HG03196 (cell line): Measurements from ENCODE around the gene DES.
"Not testable (repeated sequence)": the region's sequence is repeated elsewhere in the genome, so short reads cannot be mapped to it uniquely, and the experiment has no call there.

Experiments used
- ATAC-seq: cut with Tn5 transposase; IDR thresholded peaks from one replicate; pipeline ENCODE4 v1.9.1; 2021; ENCODE audit not compliant: unreplicated experiment

The DES gene

DNA sequence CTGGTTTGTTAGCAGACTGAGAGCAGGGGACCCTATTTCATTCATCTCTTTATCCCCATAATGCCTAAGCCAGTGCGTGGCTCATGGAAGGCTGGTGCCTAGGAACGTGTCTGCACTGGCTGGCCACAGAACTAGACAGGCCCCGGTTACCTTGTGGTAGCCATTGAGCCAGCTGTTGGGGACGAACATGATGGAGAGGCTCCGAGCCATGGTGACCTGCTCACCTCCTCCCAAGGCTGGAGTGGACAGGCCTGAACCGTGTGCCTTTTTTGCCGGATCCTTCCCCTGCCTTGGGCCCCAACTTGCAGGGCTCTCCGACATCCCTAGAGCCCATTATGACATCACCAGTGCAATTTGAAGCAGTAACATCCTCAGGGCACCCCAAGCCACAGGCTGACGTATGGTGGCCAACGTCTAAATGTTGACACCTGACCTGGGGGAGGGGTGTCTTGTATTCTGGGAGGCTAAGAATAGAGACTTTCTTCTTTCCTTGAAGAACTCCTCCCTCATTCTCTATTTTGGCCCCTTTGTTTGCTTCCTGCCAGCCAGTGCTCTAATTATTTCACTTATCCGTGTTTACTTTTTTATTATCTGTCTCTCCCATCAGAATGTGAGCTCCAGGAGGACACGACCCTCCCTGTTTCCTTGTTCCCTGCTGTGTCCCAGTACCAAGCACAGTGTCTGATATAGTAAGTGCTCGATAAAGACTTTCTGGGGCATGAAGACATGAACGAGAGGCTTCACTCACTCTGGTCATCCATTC is 18.3 kb upstream of the DES start:
- ATAC-seq = no peak

DNA sequence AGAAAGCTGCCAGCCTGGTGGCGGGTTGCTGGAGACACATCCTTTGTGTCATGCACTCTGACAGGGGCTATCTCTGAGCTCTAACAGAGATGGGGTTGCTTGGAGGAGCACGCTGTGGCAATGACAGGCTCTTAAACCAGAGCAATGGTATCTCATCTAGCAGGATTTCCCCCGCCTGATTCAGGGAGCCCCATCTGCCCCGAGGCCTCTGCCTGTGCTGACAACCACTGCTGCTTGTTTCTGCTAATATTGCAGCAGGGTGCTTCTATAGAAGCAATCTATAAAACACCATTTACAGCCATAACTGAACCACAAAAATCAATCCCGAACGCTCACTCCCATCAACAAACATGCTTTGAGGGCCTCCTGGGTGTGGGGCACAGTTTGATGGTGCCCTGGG is 17.6 kb upstream of the DES start:
- no peak for ATAC-seq

DNA sequence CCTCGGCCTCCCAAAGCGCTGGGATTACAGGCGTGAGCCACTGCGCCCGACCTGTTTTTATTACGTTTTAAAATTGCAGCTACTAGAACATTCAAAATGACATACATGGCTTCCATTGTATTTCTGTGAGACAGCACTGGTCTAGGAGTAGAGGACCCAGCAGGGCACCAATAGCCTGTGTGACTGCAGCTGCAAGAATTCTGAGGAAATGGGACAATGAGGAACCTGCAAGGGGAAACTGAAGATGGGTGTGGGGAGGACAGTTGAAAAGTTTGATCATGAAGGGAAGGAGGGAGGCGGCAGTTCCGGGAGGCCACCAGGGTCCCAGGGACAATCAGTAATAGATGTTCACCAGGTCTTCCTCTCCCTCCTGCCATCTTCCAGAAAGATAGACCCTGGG is 16.6 kb upstream of the DES start:
- ATAC-seq = no peak

DNA sequence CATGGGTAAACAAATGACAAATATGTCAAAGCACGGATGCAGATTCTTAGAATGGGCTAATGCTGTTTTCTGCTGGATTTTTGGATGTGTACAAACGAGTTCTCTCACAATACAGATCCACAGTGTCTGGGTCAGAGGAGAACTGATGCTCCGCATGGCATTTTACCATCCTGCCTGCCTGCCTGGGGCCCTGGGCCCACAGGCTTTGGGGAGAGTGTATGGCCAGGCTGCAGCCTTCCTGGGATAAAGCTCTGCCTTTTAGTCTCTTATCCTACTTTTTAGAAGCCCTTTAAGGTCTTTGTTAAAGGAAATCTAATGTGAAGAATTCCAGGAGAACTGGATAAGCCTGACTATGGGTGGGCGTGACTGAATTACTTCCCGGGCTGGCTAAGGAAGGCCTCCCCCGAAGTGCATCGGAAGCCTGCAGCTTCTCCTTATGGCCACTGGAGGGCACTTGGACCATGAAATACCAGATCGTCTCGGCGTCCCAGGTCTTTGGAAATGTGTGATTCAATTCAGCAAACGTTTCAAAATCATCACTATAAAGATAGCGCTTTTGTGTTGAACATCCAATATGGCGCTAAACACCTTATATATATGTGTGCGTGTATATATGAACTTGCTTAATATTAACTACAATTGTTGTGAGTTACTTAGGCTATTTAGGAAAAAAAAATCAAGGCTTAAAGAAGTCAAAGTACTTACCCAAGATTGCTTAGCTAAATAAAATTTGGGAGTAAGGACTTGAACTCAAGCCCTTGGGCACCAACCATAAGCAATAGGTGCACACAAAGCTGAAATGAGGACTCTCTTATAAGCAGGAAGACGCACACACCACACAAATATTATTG is 15.3 kb upstream of the DES start:
- ATAC-seq = no peak

DNA sequence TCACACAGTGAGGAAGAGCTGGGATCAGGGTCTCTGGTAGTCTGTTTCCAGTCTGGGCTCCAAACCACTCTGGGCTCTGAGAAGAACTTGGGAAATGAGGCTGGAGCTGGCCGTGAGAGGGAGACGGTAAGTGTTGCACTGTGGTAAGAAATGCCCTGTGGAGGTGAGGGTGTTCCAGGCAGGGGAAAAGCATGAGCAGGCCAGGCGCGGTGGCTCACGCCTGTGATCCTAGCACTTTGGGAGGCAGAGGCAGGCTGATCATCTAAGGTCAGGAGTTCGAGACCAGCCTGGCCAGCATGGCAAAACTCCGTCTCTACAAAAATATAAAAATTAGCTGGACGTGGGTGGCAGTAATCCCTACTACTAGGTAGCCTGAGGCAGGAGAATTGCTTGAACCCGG is 14.3 kb upstream of the DES start:
- ATAC-seq = no peak

DNA sequence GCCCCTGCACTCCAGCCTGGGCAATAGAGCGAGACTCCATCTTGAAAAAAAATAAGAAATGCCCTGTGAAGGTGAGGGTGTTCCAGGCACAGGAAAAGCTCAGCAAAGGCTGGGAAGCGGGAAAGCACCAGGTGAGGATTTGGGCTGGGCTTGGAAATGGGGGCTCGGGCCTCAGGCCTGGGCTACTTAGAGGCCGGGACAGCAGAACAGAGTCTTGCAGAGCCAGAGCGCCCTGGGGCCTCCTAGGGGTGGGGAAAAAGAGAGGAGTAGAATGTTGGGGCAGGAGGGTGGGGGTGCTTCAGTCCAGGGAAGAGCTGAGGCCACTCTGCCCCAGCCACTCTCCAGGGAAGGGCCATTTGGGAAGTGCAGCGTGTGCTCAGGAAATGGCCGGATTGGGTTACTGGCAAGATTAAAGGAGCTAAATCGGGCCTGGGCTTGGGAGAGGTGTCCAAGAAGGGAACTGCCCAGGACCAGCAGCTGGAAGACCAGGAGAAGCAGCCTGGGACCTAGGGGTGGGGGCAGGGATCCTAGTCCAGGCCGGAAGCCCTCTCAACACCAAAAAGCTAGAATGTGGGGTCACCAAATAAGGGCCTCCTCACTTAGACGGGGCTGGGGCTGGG is 13.8 kb upstream of the DES start:
- ATAC-seq = no peak

DNA sequence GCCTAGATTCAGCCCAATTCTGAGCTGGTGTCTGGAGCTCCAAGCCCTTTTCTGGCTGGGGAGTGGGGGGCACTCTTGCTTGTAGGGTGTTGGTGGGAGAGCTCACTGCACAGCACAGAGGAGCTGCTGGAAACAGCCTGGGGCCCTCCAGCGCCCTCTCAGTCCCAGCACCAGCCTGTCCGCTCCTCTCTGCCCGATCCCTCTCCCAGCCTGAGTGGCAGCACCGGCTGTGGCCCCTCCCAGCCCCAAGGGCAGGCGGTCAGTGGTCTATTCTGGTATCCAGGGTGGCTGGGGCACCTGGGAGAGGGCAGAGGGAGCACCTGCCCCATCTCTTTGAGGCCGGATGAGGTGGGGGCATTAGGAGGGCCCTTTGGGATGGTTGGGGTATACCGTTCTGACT is 13.2 kb upstream of the DES start:
- ATAC-seq = no peak

DNA sequence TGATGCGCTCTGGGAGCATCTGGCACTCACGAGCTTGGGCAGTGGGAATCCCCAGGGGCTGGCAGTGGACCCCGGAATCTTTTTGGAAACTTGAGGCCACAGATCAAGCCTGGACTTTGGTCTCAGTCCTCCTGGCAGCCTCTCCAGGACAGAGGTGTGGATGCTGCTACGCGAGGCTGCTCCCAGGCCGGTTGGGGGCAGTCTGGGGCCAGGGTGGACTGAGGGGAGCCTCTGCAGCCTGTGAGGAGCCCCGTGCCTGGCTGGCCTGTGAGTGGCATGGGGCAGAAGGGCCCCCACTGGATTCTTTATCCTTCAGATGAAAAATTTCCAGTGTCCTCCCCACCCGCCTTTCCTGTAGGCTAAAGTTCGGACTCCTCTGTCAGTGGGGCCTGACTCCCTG is 12.7 kb upstream of the DES start:
- no peak for ATAC-seq

DNA sequence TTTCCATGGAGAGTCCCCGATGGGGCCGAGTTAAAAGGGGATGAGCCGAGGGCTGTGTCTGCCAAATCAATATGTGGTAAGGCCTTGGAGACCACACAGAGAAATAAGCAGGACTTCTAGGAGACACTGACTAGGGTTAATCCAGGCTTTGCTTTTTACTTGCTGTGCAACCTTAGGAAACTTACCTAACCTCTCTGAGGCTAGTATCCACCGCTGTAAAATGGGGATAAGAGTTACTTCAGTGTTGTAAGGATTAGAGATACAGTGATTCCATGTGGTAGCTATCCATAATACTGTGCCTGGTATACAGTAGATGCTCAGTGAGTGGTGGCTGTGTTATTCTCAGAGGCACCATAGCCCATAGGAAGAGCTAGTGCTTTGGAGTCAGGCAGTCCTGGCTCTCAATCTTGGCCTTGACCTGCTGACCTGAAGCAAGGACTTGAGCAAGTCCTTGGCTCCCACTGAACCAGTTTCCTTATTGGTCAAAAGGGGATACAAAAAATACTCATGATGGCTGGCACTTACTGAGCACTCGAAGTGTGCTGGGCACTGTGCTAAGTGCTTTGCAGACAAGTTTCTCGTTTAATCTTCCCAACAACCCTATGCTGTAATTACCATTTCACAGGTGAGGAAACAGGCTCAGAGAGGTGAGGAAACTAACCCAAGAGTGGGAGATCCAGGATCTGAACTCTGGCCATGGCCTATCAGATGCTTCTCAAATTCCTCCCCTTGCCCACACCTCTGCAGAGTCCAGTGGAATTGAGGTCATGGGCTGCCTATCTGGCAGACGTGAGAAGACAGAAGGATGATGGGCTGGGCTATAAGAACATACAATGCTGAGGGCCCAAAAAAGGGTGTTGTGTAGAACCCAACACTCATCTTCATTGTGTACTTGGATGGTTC is 12.0 kb upstream of the DES start:
- ATAC-seq = no peak

DNA sequence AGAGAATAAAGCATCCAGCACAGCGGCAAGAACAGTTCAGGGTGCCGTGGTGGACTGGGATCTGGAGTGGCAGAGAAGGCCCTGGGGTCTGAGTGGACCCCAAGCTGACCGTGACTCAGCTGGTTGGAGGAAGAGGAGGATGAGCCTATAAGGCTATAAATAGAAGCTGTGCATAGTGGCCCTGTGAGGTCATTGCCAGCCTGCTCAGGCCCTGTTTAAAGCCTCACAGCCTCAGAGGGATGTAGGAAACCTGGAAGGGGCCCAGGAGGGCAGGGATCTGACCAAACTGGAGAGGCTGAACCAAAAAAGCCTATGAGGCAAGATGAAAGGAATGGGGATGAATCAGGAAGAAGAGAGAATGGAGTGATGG is 11.3 kb upstream of the DES start:
- ATAC-seq = no peak

DNA sequence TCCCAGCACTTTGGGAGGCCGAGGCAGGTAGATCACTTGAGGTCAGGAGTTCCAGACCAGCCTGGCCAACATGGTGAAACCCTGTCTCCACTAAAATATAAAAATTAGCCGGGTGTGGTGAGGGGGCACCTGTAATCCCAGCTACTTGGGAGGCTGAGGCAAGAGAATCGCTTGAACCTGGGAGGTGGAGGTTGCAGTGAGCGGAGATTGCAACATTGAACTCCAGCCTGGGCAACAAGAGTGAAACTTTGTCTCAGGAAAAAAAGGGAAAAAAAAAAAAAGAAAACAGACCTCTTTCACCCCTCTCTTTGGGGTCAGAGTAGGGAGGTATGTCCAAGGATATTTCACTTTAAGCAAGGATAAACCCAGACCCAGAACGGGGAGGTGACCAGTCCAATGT is 10.8 kb upstream of the DES start:
- not testable (repeated sequence) for ATAC-seq

DNA sequence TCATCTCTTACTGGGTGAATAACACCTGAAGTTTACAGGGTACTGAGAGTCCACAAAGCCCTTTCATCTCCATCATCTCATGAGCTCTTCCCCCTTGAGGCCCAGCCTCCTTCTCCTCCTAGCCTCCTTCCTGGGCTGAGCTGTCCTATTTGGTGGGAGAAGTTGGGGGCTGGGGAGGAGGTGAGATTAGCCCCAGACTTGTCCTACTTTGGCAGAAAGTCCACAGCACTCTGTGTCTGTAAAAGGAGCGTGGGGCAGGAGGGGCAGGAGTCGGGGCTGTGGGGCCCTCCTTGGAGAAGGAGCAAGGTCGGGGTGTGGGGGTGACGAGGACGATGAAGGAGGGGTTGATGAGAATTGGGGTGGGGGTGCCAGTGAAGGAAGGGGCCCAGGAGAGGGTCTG is 10.0 kb upstream of the DES start:
- no peak for ATAC-seq

DNA sequence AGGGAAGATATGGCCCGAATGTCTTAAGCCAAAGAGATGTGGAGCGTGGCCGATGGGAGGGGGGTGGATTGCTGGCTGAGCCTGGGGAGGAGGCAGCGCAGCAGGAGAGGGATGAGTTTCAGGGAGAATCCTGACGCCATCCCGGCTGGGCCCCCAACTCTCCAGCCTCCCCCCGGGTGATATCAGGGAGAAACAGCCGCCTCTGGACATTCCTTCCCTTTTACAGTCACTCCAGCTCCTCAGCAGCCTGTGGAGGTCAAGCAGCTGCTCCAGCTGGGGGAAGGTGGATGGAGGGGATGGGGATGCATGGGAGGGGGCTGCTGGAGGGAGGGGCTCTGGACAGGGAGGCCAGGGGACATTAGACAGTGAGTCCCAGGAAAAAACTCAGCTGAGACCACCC is 9.5 kb upstream of the DES start:
- ATAC-seq = no peak

DNA sequence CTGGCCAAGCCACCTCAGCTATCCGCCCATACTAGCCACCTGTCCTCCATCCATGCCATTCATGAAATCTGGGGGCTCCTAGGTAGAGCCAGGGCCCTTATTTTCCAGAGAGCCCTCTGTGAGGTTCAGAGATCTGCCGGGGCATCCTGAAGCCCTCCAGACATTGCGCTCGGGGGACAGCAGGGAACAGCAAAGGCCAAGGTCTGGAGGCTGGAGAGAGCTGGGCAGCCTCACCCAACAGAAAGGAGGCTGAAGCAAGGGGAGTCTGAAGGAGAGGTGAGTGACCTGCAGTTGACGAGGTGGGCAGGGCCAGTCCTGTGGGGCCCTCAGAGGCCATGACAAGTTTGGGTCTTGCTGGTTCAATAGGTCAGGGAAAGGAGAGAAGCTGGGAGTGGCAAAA is 8.6 kb upstream of the DES start:
- no peak for ATAC-seq

DNA sequence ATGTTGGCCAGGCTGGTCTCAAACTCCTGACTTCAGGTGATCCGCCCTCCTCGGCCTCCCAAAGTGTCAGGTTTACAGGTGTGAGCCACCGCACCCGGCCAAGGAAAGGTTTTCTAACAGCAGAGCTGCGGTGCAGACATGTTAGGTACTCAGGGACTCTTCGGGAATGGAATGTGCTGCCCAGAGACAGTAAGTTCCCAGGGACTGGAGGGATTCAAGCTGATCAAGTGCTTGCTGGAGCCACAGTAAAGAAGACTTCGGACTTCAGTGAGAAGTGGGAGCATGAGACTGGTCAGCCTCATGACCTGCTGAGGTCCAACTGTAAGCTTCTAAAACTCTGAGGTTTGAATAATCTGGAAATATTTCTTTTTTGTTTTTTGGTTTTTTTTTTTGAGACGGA is 7.8 kb upstream of the DES start:
- no peak for ATAC-seq

DNA sequence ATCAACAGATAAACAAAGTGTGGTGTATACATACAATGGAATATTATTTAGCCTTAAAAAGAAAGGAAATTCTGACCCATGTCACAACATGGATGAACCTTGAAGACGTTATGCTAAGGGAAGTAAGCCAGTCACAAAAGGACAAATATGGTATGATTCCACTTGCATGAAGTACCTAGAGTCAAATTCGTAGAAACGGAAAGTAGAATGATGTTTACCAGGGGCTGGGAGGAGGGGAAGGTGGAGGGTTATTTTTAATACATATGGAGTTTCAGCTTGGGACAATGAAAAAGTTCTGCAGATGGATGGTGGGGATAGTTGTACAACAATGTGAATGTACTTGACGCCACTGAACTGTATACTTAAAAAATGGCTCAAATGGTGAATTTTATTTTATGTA is 3.3 kb upstream of the DES start:
- no peak for ATAC-seq

DNA sequence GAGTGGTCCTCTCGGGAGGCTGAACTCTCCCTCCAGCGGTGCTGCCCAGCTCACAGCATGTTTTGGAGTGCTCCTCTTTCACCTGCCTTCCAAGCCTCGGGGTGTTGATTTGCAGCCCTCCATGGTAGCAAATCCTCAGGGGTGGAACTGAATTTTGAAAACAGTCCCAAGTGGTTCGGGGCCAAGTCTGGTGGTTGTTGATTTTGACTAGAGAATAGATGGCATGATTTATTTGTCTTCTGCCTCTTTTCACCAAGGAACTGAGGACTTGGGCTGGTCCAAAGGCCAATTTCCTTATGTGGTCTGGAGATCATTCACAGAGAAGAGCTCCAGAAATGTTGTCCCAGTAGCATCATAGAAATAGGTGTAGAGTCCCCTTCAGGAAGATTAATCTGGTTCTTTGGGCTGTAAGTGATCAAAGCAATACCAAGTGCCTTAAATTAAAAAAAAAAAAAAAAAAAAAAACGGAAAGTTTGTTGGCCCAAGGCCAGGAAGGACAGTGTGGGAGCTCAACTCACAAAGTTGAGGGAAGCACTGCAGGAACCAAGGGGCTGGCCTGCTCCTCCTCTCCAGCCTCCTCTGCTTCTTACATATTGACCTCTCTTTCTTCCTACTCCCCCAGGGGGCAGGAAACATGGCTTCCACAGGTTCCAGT is 2.5 kb upstream of the DES start:
- ATAC-seq = no peak

DNA sequence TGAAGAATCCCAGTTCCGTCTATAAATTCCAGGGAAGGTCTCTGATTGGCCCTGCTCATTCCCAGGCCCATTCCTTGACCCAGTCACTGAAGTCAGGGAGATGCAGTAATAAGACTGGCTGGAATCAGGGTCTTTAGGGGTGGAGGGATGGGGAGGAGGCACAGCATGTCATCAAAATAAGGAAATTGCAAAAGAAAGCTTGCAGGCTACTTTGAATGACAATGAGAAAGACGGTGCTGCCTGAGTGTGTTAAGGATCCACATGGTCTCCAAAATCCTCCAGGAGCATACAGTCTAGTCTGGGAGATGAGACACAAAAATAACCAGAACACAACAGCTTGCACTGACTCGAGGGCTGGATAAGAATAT is 2.0 kb upstream of the DES start:
- ATAC-seq = no peak

DNA sequence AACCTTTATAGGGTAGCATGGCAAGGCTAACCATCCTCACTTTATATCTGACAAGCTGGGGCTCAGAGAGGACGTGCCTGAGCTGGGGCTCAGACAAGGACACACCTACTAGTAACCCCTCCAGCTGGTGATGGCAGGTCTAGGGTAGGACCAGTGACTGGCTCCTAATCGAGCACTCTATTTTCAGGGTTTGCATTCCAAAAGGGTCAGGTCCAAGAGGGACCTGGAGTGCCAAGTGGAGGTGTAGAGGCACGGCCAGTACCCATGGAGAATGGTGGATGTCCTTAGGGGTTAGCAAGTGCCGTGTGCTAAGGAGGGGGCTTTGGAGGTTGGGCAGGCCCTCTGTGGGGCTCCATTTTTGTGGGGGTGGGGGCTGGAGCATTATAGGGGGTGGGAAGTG is 1.2 kb upstream of the DES start:
- ATAC-seq = no peak

DNA sequence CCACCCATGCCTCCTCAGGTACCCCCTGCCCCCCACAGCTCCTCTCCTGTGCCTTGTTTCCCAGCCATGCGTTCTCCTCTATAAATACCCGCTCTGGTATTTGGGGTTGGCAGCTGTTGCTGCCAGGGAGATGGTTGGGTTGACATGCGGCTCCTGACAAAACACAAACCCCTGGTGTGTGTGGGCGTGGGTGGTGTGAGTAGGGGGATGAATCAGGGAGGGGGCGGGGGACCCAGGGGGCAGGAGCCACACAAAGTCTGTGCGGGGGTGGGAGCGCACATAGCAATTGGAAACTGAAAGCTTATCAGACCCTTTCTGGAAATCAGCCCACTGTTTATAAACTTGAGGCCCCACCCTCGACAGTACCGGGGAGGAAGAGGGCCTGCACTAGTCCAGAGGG is 803 bp upstream of the DES start:
- no peak for ATAC-seq

DNA sequence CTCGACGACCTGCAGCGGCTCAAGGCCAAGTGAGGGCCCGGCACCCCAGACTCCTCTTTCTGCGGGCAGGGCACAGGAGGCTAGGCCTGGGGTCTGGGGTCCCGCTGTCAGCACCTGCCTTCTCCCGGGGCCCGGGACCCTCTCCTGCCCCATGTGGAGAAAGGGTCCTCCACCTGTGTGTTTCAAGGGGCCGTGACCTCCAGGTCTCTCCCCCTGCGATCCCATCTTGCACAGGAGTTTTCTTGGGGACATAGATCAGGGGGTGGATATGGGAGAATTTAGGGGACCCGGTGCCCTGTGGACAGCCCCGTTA is 791 bp downstream of the DES start:
- ATAC-seq = no peak
